GM12878 (cell line): ENCODE measurements around the gene CCDC17. TPM values are rescaled to one million over a fixed set of nuclear protein-coding genes. Genes with fewer than 3 reads are reported as not detected.
A peak's percentile ranks its signal among the peaks of the same experiment; 100 is the strongest.

Experiments
- ATAC-seq: fragments of 200-7000 bp; cut with Tn5 transposase; 3 replicates; pipeline ENCODE4 v1.9.1; 2020; ENCODE audit warnings: mild to moderate bottlenecking, moderate library complexity
- BruUV-seq: library from RNA; stranded (reverse); fragments of 400-500 nt; replicated peaks from 2 replicates; lab custom pipeline; 2021; lab: Mats Ljungman, UMichigan
- CTCF ChIA-PET: fragments of 300-600 bp; sonication (Branson Sonifier 250); formaldehyde crosslinking; extraction: SDS; loops from one replicate; lab custom pipeline; 2021; ENCODE audit warnings: inconsistent platforms; lab: Yijun Ruan, JAX
- POLR2A ChIA-PET: fragments of 350-600 bp; formaldehyde crosslinking; extraction: SDS; loops from one replicate; lab custom pipeline; 2021; ENCODE audit warnings: inconsistent platforms; lab: Charles Lee
- RAD21 ChIA-PET: fragments of 300-600 bp; sonication (Branson Sonifier 250); formaldehyde crosslinking; loops from one replicate; lab custom pipeline; 2023; ENCODE audit warnings: antibody characterized with exemption; ENCODE audit not compliant: unreplicated experiment; lab: Charles Lee
- SMC1A ChIA-PET: fragments of 300-600 bp; sonication (Branson Sonifier 250); formaldehyde crosslinking; loops from one replicate; lab custom pipeline; 2023; ENCODE audit not compliant: unreplicated experiment, uncharacterized antibody; lab: Charles Lee
- DNase-seq: peaks from one replicate; pipeline ENCODE4 v3.0.0-alpha.2; 2011; ENCODE audit warnings: low read depth, low spot score
- FAIRE-seq: peaks from 3 replicates; lab custom pipeline; 2011; peaks lifted over from hg19 to GRCh38; lab: Jason Lieb, UNC
- H2AFZ ChIP-seq: 2 replicates; pipeline ENCODE4 v1.6.0; 2011; ENCODE audit warnings: low read depth, low read length, control low read depth; ENCODE audit not compliant: control insufficient read depth
- H3K27ac ChIP-seq: 2 replicates; pipeline ENCODE4 v1.5.1; 2011; ENCODE audit warnings: control low read depth; ENCODE audit not compliant: control insufficient read depth, insufficient read depth
- H3K27me3 ChIP-seq, 2 experiments: replicated peaks in 1 of 2; 2 replicates each; pipeline versions ENCODE4 v1.6.0 to v1.6.1; 2011; ENCODE audit warnings: low read length in 1 of 2; ENCODE audit not compliant: control insufficient read depth in 2 of 2, insufficient read depth in 2 of 2
- H3K36me3 ChIP-seq, 2 experiments: 2 replicates each; pipeline ENCODE4 v1.5.1; 2011; ENCODE audit warnings: low read length in 1 of 2; ENCODE audit not compliant: control insufficient read depth in 2 of 2, insufficient read depth in 2 of 2
- H3K4me1 ChIP-seq: 2 replicates; pipeline ENCODE4 v1.6.1; 2011; ENCODE audit warnings: mild to moderate bottlenecking, low read length, moderate library complexity, mixed read lengths; ENCODE audit not compliant: control insufficient read depth, insufficient read depth
- H3K4me2 ChIP-seq: 2 replicates; pipeline ENCODE4 v1.6.0; 2011; ENCODE audit warnings: control low read depth; ENCODE audit not compliant: control insufficient read depth, insufficient read depth
- H3K4me3 ChIP-seq: fragments of 200-600 bp; sonication (generic); 2 replicates; pipeline ENCODE4 v1.5.1; 2016
- H3K79me2 ChIP-seq: 2 replicates; pipeline ENCODE4 v1.6.0; 2011; ENCODE audit warnings: low read length; ENCODE audit not compliant: control insufficient read depth, insufficient read depth
- H3K9ac ChIP-seq: 2 replicates; pipeline ENCODE4 v1.8.0; 2011; ENCODE audit warnings: low read length, control low read depth, mixed read lengths; ENCODE audit not compliant: control insufficient read depth, insufficient read depth
- H3K9me3 ChIP-seq: replicated peaks from 3 replicates; pipeline ENCODE4 v1.5.1; 2011; ENCODE audit warnings: mild to moderate bottlenecking, low read length; ENCODE audit not compliant: control insufficient read depth, insufficient read depth
- H4K20me1 ChIP-seq: 2 replicates; pipeline ENCODE4 v1.6.0; 2011; ENCODE audit not compliant: control insufficient read depth, insufficient read depth
- ATF7 ChIP-seq: fragments of 450-650 bp; IDR thresholded peaks from 2 replicates; pipeline ENCODE4 v1.6.1; 2016; ENCODE audit warnings: low read depth, mild to moderate bottlenecking
- WGBS: methylation state at CpG from one replicate; pipeline ENCODE4 v1.1.6; 2016; ENCODE audit warnings: low lambda C conversion rate; ENCODE audit not compliant: insufficient replicate concordance, insufficient coverage; ENCODE audit errors: missing lambda C conversion rate; 5-methylcytosine and 5-hydroxymethylcytosine counted together
- in situ Hi-C: fragments of 300-500 bp; cut with MboI; formaldehyde crosslinking; loops from 9 replicates; pipeline ENCODE4 v1.14.3; 2018; ENCODE audit warnings: mixed read lengths
- intact Hi-C: fragments of 100-400 bp; cut with micrococcal nuclease; formaldehyde crosslinking; loops from one replicate; pipeline ENCODE4 v1.14.2; 2022; ENCODE audit not compliant: unreplicated experiment
- polyA plus RNA-seq, 11 experiments: library from polyadenylated mRNA; depleted of rRNA in 4 of 11; unstranded in 6 of 11; stranded (reverse) in 5 of 11; fragments of >200 nt; fragmentation: Nextera tagmentation in 4 of 11; fragmentation: Illumina TruSeq in 1 of 11; extraction: Ambion mirVana in 4 of 11; extraction: Trizol in 1 of 11; gene quantifications; 1 replicate in 1 of 11; 2 replicates in 10 of 11; pipeline versions ENCODE4 v1.2.1 to v1.2.3, GENCODE V29; 2011 to 2016; ENCODE audit warnings: inconsistent platforms in 2 of 11, missing spikeins in 2 of 11, low read depth in 1 of 11
- total RNA-seq, 4 experiments: library from RNA; depleted of rRNA in 3 of 4; stranded (reverse); fragments of >200 nt in 3 of 4; fragmentation: Illumina TruSeq in 1 of 4; extraction: Trizol in 1 of 4; gene quantifications; 2 replicates each; pipeline versions ENCODE4 v1.2.1 to v1.2.3, GENCODE V29; 2013 to 2021
- TF ChIP-seq, protein P1 (sequence below): fragments of 450-650 bp; conservative IDR thresholded peaks from 2 replicates; pipeline ENCODE4 v1.6.1; 2017; ENCODE audit warnings: mild to moderate bottlenecking, moderate library complexity

Gene CCDC17
- total and polyA plus RNA-seq, 10 of the 15 experiments (the other 5 are each of a cell fraction or from before 2014, with no cell fraction given) = 0.15 to 1.9 (median 0.69) TPM

DNA sequence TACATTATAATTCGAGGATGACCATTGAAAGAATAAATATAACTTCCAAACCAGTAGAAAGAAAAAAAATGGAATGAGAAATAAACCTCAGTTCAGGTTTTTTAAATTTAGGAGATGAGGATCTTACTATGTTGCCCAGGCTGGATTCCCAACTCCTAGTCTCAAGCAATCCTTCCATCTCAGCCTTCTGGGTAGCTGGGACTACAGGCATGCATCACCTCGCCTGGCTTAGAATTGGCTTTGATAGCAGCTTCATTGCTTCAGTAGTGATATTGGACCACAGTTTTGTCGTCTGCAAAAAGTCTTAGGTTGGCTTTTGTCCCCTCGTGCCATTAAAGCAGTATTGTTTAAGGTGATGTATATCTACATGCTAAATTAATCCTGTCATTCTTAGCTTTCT, 37.1 kb downstream of the CCDC17 start:
- Histone ChIP-seq H3K27me3 (no peaks in the 10 kb centered on the region), H3K4me2 (peak overlapping the region; percentile 93), H3K9me3 (no peaks in the 10 kb centered on the region), H3K36me3 (peaks cover 3 to 6% of the 10 kb centered on the region in 2 experiments; a peak in 3 of 4 replicates), H3K4me3 (peak overlapping the region; percentile 94), H3K27ac (no peak overlapping the region), H4K20me1 (peaks cover 4% of the 10 kb centered on the region; the same call in 1 of the 2 replicates), H3K79me2 (peaks cover 74% of the 10 kb centered on the region), H3K9ac (no peak overlapping the region), H3K4me1 (peaks cover 12% of the 10 kb centered on the region; the same call in 1 of the 2 replicates), H2AFZ (no peak overlapping the region)
- DNase-seq (no peak), FAIRE-seq (no peak), ATAC-seq (no peak)
- 18% methylated on average over 4 of the region's 4 CpGs for WGBS
- POLR2A ChIA-PET = interaction anchor here (0.7 to 1.0 kb wide), 3 partner anchors 66 to 809 kb away, joined by 3 read pairs; no protein-coding TSS in a partner anchor
- SMC1A ChIA-PET = interaction anchor here (0.6 to 1.8 kb wide), 5 partner anchors 69 to 502 kb away, joined by 3 to 4 read pairs (median 3); no protein-coding TSS in a partner anchor
- CTCF ChIA-PET = interaction anchor here (0.7 to 3.7 kb wide), 8 partner anchors 13 to 148 kb away, joined by 3 to 17 read pairs (median 3); no protein-coding TSS in a partner anchor
- in situ Hi-C loops (no loop called here), intact Hi-C loops (loop anchor here (10.0 kb wide), 1 partner anchor 572 kb away; the partner anchor contains the start of genes HECTD3 and UROD)
- 0 out of 2 replicates have a peak, but pooled peaks have one; percentile 4 for TF ChIP-seq ATF7
- TF ChIP-seq, protein P1, sequence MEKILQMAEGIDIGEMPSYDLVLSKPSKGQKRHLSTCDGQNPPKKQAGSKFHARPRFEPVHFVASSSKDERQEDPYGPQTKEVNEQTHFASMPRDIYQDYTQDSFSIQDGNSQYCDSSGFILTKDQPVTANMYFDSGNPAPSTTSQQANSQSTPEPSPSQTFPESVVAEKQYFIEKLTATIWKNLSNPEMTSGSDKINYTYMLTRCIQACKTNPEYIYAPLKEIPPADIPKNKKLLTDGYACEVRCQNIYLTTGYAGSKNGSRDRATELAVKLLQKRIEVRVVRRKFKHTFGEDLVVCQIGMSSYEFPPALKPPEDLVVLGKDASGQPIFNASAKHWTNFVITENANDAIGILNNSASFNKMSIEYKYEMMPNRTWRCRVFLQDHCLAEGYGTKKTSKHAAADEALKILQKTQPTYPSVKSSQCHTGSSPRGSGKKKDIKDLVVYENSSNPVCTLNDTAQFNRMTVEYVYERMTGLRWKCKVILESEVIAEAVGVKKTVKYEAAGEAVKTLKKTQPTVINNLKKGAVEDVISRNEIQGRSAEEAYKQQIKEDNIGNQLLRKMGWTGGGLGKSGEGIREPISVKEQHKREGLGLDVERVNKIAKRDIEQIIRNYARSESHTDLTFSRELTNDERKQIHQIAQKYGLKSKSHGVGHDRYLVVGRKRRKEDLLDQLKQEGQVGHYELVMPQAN = no peak
- BruUV-seq = no TSS peak
- RAD21 ChIA-PET = interaction anchor here (0.5 to 5.8 kb wide), 4 partner anchors 69 to 94 kb away, joined by 3 to 24 read pairs (median 4); no protein-coding TSS in a partner anchor
